ENCODE data around the gene CEP152.

Gene CEP152

DNA sequence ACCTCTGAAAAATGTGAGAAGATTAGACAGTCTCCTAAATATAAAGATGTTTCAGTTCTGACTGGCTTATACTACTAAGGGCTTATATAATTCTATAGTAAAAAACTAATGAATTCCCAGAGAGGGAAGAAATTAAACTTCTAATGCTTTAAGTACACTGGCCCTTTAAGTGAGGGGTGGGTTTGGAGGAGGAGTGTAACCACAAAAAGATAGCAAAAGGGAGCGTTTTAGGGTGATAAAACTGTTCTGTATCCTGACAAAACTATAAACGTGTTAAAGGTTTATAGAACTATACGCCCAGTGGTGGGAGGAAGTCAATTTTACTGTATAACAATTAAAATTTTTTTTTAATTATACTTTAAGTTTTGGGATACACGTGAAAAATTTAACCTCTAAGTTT lies 45.8 kb downstream of the CEP152 start:
- Histone ChIP-seq H3K27me3 (ENCODE audit: low read length) (no peaks in the 10 kb centered on the region), H2AFZ (ENCODE audit: low read depth, low read length, severe bottlenecking) (no peak overlapping the region), H3K79me2 (ENCODE audit: insufficient read depth, low read length) (no peaks in the 10 kb centered on the region), H3K4me2 (ENCODE audit: low read depth, low read length, poor library complexity, severe bottlenecking) (no peak overlapping the region), H3K9me3 (ENCODE audit: insufficient read depth, low read length) (no peaks in the 10 kb centered on the region), H3F3A (ENCODE audit: insufficient read depth) (no peaks in the 10 kb centered on the region), H4K20me1 (ENCODE audit: low read depth, low read length) (no peaks in the 10 kb centered on the region), H3K9me2 (replicated peaks; ENCODE audit: insufficient read depth, low read length) (no peaks in the 10 kb centered on the region), H3K9ac (ENCODE audit: low read length) (no peak overlapping the region), H3K4me3 (ENCODE audit: insufficient read depth, low read length, poor library complexity, severe bottlenecking) (no peak overlapping the region), H3K27ac (ENCODE audit: low read depth, low read length) (no peak overlapping the region), H3K36me3 (ENCODE audit: low read length) (peaks cover 73% of the 10 kb centered on the region)
- no peak for TF ChIP-seq EZH2phosphoT487 (conservative IDR thresholded peaks at IDR 0.05; ENCODE audit: low read length)
- TF ChIP-seq, protein P1, sequence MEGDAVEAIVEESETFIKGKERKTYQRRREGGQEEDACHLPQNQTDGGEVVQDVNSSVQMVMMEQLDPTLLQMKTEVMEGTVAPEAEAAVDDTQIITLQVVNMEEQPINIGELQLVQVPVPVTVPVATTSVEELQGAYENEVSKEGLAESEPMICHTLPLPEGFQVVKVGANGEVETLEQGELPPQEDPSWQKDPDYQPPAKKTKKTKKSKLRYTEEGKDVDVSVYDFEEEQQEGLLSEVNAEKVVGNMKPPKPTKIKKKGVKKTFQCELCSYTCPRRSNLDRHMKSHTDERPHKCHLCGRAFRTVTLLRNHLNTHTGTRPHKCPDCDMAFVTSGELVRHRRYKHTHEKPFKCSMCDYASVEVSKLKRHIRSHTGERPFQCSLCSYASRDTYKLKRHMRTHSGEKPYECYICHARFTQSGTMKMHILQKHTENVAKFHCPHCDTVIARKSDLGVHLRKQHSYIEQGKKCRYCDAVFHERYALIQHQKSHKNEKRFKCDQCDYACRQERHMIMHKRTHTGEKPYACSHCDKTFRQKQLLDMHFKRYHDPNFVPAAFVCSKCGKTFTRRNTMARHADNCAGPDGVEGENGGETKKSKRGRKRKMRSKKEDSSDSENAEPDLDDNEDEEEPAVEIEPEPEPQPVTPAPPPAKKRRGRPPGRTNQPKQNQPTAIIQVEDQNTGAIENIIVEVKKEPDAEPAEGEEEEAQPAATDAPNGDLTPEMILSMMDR (IDR thresholded peaks at IDR 0.05; ENCODE audit: insufficient read depth, low read length, poor library complexity, severe bottlenecking): no peak

DNA sequence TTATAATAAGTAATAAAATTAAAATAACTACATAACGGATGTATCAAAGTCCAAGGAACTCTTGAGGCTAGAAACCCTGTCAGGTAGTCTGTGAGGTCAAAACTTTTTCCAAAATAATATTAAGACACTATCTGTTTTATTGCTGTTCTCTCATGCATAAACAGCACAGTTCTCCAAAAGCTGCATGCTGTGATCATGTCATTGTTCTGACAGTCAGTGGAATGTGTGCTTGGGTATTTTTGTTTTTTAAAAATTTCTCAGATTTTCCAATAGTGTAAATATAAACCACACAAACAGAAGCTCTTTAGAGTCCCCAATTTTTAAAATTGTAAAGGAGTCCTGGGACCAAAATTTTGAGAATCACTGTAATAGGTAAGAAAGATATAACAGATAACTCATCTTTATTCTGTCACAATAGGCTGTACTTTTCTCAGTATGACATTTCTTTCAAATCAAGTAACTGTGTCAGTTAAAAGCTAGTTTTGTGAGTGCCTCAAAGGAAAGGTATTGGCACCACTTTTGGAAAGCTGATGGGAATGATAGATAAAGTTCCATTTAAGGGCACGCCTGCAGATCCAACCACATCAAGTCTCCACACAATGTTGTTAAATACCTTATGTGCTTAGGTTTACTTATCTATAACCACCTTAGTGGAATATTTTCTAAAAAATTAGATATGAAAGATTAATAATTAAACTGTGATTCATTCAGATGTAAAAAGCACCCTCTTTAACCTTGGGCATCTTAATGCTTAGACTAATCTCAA lies 49.3 kb downstream of the CEP152 start:
- H3K79me2 ChIP-seq (ENCODE audit: insufficient read depth, low read length): 0 out of 2 replicates have a peak, but pooled peaks cover 3% of the 10 kb centered on the region
- no peak overlapping the region for H3K27ac ChIP-seq (ENCODE audit: low read depth, low read length)
- no peaks in the 10 kb centered on the region for H3K27me3 ChIP-seq (ENCODE audit: low read length)
- no peak overlapping the region for H3K4me3 ChIP-seq (ENCODE audit: insufficient read depth, low read length, poor library complexity, severe bottlenecking)
- H3K9me2 ChIP-seq (replicated peaks; ENCODE audit: insufficient read depth, low read length): no peaks in the 10 kb centered on the region
- H4K20me1 ChIP-seq (ENCODE audit: low read depth, low read length): no peaks in the 10 kb centered on the region
- peaks cover 53% of the 10 kb centered on the region; the same call in 1 of the 2 replicates for H3K36me3 ChIP-seq (ENCODE audit: low read length)
- no peaks in the 10 kb centered on the region for H3F3A ChIP-seq (ENCODE audit: insufficient read depth)
- no peak overlapping the region for H3K9ac ChIP-seq (ENCODE audit: low read length)
- no peak overlapping the region for H2AFZ ChIP-seq (ENCODE audit: low read depth, low read length, severe bottlenecking)
- H3K9me3 ChIP-seq (ENCODE audit: insufficient read depth, low read length): no peaks in the 10 kb centered on the region
- TF ChIP-seq, protein P1 (IDR thresholded peaks at IDR 0.05; ENCODE audit: insufficient read depth, low read length, poor library complexity, severe bottlenecking): no peak
- TF ChIP-seq EZH2phosphoT487 (conservative IDR thresholded peaks at IDR 0.05; ENCODE audit: low read length): no peak
- H3K4me2 ChIP-seq (ENCODE audit: low read depth, low read length, poor library complexity, severe bottlenecking): no peak overlapping the region

DNA sequence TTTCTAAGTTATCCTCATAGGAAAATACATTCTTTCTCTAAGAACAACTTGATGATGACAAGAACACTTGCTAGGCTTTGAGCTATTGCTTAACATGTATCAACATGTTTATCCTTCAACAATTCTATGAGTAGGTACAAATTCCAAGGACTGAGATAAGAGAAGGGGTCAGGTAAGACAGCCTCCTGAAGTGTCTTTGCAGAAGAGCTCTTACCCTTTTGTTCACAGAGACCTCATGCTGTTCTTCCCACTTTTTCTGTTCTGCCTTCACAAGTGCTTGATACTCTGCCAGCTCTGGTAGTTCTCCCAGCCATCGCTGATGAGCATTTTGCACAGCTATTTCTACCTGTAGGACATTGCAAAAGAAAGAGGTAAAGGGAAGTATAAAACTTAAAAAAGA lies 50.9 kb downstream of the CEP152 start:
- Histone ChIP-seq H3K36me3 (ENCODE audit: low read length) (peaks cover 52% of the 10 kb centered on the region; the same call in 1 of the 2 replicates), H3K79me2 (ENCODE audit: insufficient read depth, low read length) (0 out of 2 replicates have a peak, but pooled peaks cover 3% of the 10 kb centered on the region), H3K27ac (ENCODE audit: low read depth, low read length) (no peak overlapping the region), H3K4me2 (ENCODE audit: low read depth, low read length, poor library complexity, severe bottlenecking) (no peak overlapping the region), H3F3A (ENCODE audit: insufficient read depth) (no peaks in the 10 kb centered on the region), H2AFZ (ENCODE audit: low read depth, low read length, severe bottlenecking) (no peak overlapping the region), H3K27me3 (ENCODE audit: low read length) (no peaks in the 10 kb centered on the region), H3K4me3 (ENCODE audit: insufficient read depth, low read length, poor library complexity, severe bottlenecking) (no peak overlapping the region), H4K20me1 (ENCODE audit: low read depth, low read length) (no peaks in the 10 kb centered on the region), H3K9me3 (ENCODE audit: insufficient read depth, low read length) (no peaks in the 10 kb centered on the region), H3K9me2 (replicated peaks; ENCODE audit: insufficient read depth, low read length) (no peaks in the 10 kb centered on the region), H3K9ac (ENCODE audit: low read length) (no peak overlapping the region)
- TF ChIP-seq, protein P1 (IDR thresholded peaks at IDR 0.05; ENCODE audit: insufficient read depth, low read length, poor library complexity, severe bottlenecking): no peak
- no peak for TF ChIP-seq EZH2phosphoT487 (conservative IDR thresholded peaks at IDR 0.05; ENCODE audit: low read length)

Measured in SU-DHL-6 (cell line).